ENCODE results near the gene PTPRH.

Gene PTPRH

DNA sequence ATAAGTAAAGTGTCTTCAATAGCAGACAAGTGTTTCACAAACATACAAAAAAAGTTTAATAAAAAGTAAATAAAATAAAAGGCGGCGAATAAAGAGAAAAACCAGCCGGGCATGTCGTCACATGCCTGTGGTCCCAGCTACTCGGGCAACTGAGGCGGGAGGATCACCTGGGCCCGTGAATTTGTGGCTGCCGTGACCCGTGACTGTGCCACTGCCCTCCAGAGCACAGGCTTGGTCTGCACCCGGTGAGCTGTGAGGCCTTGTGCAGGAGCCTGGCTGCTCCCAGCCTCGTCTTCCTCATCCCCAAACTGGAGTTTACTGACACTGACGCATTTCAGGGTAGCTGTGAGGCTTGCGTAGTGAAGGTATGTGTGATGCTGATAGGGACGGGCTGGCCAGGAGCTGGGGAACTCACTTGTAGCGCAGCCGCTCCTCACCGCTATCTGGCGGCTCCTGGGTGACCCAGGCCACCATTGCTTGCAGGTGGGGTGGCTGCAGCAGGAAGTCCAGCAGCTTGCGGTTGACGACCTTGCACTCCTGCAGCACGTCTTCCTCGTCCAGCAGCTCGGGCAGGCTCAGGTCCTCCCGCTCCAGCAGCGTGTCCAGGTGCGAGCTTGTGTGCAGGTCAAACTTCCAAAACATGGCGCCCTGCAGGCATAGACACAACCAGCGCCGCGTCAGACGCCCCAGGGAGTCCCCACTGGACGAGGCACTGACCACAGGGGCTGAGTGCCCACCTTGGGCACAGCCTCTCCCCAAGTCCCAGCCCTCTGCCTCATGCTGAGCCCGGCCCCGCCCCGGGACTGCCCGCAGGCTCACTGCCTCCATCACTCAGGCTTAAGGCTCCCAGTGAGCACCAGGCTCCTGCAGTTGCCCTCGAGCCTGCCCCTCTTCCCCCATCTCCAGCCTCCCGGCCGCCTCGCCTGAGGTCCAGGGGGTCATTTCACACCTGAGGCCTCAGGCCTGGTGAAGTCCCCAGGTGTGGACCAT lies 37.5 kb upstream of the PTPRH start:
- no peak for DNase-seq (ENCODE audit: low spot score)

DNA sequence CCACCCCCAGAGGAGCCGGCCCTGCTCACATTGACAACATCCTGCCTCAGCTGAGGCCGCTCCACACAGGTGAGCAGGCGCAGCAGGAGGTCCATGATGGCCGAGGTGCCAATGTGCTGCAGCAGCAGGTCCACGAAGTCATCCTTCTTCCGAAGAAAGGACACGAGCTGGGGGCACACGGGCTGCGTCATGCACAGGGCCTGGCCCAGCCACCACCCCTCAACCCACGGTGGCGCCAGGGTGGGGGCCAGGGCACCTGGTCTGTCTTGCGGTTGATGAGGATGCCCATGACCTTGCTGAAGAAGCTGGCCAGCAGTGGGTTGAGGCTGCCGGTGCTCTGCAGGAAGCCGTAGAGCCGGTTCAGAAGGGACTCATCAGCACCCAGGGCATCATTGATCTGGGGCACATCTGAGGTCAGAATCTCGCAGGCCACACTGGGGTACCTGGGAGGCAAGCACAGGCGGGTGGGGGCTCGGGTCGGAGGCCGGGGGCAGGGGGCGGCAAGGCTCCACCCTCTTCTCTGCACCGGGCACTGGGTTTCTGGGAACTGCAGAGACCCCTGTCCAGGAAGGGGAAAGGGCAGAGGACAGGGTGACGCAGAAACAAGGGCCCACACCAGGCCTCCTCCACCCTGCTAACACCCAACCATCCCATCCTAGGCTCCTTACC lies 36.1 kb upstream of the PTPRH start:
- DNase-seq (ENCODE audit: low spot score) = no peak

DNA sequence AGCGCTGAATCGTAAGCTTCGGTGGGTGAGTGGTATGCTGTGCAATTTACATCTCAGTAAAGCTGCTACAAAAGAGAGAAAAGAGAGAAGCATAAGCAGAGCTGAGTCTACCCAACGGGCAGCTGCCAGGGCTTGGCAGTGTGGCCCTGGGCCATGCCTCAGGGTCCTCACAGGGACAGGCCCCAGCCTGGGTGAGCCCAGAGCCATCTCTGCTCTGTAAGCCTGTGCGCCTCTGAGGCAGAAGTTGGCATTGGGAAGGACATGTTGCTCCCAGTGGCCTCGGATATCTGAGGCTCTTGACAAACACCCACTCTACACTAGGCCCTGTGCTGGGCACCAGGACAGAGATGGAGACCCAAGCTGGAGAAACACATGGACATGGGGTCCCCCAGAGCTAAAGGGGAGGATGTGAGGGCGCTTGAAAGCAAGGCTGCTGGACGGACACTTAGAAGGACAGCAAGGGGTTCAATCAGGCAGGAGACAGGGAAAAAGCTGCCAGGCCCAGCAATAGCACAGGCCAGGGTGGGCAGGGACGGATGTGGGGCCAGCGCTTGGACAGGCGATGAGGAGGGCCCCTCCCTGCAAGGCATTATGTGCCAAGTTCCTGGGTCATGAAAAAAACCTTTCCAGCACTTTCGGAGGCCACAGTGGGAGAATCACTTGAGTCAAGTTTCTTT lies 34.8 kb upstream of the PTPRH start:
- DNase-seq (ENCODE audit: low spot score) = no peak

DNA sequence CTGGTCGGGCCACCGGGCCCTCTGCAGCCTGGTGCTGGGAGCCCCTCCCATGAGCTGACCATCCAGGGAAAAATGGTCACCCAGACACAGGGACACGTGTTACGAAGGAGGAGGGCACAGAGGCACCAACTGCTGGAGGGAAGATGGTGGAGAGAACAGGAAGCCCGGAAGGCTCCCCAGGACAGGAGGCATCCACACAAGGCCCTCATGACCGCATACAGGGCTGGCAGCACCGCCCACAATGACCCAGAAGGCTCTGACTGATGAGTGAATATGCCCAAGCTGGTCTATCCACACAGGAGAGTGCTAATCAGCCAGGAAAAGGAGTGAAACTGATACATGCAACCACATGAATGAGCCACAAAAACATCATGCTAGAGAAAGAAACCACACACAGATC lies 33.2 kb upstream of the PTPRH start:
- DNase-seq (ENCODE audit: low spot score) = no peak

DNA sequence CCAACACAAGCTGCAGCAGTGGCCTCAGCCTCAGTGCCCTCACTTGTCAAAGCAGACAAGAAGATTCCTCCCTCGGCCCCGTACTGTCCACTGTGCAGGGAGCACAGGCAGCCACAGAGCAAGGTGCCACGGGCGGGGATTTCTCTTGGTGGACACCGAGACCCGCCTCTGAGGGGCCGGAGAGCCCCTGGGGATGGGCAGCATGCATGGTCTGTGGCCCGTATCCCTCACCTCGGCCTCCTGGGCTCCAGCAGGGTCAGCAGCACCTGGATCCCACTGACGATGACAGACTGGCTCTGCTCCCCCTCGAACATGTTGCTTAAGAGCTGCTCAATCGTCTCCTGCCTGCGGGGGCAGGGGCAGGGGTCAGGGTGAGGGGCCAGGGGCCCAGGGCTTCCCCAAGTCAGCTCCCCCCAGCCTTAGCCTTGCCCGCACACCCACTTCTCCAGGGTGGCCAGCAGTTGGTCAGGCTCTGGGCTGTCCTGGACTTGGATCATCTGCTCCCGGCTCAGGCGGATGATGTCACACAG lies 32.7 kb upstream of the PTPRH start:
- DNase-seq (ENCODE audit: low spot score) = no peak

DNA sequence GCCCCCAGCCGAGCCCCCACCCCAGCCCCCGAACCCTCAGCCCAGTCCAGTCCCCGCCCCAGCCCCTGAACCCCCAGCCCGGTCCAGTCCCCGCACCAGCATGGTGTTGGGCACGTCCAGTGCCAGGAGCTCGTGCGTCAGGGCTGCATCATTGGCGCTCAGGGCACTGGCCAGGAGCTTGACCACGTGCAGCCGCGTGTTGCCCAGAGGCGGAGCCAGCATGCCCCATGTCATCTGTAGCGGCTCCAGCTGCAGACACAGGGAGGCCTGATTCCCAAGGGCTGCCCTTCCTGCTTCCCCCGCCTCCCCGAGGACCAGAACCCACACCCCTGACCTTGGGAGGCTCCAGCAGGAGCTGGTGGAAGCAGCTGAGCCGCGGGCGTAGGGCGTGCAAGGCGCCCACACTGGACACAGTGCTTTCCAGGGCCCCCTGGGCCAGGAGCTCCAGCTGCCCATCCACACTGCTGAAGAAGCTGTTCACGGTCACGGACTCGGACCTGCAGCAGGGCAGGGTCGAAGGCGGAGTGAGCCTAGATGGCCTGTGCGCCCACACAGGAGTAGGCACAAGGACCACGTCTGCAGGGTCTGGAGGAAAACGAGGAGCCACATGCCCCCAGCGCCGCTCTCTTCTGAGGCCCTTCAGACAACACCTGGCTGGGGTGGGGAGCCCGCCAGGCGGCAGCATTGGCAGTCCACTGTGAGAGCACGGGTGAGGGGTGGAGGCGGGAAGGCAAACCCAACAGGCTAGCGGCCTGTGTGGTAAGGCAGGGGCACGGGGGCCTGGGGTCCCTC lies 32.0 kb upstream of the PTPRH start:
- no peak for DNase-seq (ENCODE audit: low spot score)

DNA sequence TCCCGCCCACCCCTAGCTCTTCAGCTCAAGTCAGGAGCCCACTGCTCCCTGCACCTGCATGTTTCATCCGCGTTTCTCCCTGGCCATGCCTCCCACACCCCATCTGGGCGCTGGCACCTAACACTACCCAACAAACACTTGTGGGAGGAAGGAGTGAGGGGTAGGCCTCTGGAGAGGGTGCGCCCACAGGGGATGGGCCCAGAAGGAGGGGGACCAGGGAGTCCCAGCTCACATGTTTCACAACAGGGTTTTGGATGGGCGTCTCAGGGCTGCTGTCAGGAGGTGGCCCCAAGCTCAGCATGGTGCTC lies 31.4 kb upstream of the PTPRH start:
- DNase-seq (ENCODE audit: low spot score) = no peak

DNA sequence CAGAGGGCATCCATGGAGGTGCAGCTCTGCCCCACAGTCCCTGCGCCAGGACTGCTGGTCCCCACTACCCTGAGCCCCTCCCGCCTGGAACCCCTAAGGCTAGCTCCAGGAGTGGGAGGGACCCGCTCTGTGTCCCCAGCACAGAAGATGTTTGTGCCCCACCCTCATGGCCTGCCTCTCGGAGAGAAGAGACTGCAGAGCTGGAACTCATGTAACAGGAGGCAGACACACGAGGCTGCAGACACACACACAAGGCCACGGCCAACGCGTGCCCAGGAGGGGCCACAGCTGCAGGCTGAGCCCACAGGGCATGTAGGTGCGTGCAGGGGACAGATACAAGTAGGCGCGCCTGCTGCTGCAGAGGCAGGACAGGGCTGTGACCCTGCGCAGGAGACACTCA lies 29.7 kb upstream of the PTPRH start:
- no peak for DNase-seq (ENCODE audit: low spot score)

DNA sequence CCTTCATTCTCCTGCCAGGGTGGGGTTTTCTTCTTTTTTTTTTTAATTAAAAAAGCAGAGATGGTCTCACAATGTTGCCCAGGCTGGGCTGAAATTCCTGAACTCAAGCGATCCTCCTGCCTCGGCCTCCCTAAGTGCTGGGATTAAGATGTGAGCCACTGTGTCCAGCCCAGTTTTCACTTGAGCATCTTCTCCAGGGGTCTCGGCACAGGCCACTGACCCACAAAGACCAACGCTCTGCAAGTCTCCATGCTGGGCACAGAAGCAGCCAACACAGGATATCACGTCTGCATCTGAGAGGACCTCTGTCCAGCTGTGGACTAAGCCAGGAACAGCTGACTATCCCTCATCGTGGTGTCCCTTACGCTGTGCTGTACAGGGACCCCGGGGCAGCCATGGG lies 28.7 kb upstream of the PTPRH start:
- DNase-seq (ENCODE audit: low spot score) = no peak

DNA sequence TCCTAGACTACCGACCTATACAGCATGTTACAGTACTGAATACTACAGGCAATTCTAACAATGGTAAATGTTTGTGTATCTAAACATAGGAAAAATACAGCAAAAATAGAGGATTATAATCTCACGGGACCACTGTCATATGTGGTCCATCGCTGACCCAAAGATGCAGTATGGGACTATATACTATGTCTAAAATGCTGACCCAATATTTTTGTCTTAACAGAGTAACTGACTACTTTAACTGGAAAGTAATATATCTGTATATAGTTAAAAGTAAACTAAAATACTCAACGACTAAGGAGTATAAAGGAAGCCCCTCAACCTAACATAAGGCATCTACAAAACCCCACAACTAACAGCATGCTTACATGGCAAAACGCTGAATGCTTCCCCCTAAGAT lies 23.7 kb upstream of the PTPRH start:
- no peak for DNase-seq (ENCODE audit: low spot score)

DNA sequence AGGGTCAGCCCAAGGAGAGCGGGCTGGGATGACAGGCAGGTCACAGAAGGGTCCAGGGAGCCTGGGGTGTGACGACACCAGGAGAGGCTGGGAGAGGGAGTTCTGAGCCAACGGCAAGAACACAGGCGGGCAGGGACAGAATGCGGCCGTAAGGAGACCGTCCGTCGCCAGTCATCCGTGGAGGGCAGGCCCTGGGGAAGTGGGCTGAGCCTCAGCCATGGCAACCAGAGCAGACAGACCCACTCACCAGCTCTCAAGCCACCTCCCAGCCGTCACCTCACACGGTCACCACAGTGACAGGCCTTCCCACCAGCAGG lies 22.9 kb upstream of the PTPRH start:
- no peak for DNase-seq (ENCODE audit: low spot score)

DNA sequence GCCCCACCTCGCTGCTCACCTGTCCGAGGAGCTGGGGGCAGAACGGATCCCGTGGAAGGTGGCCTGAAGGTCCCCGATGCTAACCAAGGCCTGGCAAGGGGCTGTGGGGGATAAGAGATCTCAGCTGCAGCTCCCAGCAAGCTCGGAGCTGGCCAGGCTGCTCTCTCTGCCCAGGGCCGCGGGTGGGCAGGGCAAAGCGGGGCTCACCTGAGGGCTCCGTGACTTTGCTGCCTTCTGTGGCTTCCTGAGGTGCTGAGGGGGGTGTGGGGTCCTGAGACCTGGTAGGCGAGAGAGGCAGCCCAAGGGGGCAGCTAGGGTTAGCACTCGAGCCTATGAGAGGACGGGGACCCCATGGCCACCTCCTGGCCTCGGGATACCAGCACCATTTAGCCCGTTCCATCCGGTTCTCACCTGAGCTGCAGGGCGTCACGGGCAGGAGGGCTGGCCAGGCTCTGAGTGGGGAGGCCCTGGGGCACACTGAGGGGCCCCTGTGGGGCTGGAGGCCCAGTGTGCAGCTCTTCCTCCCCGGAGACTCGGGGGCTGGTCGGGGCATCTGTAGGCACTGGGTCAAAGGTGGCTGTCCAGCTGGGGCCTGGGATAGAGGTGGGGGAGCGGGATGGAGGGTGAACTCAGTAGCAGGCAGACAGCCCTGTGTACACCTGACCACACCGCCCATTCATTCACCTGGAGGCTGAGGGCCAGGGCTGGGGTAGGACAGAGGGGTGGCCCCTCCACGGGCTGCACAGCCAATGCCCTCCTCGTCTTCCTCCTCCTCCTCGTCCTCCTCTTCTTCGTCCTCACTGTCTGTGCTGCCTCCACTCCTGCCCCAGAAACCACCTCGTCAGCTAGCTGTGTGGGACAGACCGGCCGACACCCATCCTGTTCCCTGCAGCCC lies 22.3 kb upstream of the PTPRH start:
- DNase-seq (ENCODE audit: low spot score) = no peak

DNA sequence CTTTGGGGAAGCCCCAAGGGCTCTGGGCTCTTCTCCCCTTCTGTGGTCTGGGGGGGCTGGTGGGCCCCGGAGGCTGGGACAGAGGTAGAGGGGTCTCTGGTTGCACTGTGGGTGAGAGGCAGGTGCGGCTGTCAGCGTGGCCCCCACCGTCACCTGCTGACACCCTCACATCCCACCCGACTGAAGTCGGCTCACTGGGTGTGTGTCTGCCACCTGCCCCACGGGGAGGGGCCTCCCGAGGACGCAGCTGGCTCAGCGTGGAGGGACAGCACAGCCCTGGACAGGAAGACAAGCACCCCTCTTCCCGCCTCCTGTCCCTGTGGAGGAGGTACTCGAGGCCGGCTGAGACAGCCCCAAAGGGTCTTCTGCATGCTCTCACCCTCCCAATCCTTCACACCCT lies 21.5 kb upstream of the PTPRH start:
- no peak for DNase-seq (ENCODE audit: low spot score)

DNA sequence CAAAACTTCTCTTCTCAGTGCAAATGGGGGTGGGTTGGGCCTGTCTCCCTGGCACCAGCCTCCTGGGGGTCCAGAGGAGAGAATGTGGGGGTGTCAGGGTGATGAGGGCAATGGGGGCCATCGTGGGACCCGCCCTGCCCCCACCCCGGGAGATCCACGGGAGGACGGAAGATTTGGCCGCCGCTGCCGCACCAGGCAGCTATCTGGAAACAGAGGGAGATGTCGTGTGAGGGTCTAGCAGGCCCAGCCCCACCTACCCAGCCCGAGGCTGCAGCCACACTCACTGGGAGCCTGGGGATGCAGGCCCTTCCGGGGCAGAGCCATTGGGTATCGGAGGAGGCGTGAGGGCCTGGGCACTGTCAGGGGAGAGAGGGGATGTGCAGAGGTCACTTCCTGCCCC lies 21.0 kb upstream of the PTPRH start:
- no peak for DNase-seq (ENCODE audit: low spot score)

DNA sequence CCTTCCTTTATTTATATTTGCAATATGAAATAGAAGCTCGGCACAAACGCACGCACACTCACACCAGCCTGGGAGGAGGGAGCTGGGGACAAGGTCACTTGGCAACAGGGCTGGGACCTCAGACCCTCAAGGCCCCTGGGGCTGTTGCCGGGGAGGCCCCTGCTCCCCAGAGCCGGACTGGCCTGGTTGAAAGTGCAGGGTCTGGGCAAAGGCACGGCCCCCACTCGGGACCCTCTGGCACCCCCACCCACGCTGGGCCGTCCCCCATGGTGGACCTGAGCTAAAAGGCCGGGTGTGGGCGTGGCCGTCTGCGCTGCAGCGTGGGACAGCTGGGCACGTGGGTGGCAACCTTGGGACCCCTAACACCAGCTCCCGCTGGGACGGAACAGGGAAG lies 20.5 kb upstream of the PTPRH start:
- DNase-seq (ENCODE audit: low spot score) = no peak

DNA sequence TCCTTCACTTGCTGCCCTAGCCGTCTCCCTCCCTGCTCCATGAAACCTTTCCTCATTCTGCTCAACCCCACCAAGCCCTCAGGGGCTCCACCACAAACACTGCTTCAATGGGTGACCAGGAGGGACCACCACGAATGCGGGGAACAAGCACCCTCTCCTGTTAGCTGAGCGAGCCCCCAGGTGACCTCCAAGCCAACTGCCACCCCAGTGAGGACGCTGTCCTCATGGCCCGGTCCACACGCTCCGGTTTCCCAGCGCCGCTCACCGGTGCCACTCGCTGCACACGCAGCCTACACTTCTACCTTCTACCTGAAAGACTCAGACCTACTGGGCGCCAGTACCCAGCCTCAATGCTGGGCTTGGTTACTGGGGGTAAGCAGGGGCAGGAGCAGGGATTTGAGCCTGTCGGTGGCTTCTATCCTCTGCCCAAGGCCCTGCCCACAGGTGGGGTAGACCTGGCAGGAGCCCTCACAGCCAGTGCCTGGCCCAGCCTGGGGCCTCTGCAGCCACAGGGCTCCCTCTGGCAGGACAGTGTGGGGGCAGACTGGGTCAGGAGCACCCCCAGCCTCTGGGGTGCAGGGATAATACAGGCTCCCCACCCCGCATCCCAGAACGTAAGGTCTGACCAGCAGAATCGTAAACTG lies 20.0 kb upstream of the PTPRH start:
- no peak for DNase-seq (ENCODE audit: low spot score)

DNA sequence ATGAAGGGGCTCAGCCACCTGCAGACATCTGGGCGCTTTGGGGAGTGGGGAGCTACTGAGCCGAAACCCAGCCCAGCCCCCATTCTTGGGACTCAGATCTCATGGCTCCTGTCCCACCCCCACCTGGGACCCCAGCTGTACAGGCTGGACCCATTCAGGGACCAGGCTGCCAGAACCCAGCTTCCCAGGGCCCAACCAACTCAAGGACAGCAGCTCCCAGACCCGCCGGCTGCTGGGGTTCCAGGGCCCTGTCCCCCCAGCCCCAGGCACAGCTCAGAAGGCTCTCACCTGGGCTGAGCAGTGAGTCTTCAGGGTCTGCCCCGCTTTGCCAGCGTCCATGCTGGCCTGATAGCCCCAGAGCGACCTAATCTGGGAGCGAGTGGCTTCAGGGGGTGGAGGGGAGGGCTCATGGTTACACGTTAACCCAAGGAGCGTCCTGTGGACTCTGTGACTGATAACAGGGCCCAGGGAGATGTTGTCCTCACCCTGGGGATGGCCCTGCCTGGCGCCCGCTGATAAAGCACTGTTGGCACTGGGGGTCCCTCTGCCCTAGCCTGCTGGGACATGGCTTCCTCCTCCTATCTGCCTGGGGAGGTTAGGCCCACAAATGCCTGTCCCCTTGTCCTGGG lies 19.2 kb upstream of the PTPRH start, which contains the start of gene TMEM86B:
Gene TMEM86B, minus strand, starts transcription at position 361 of the 629 bp plus-strand sequence. Its CDS starts 22 bp downstream, at position 339.
- DNase-seq (ENCODE audit: low spot score) = no peak

DNA sequence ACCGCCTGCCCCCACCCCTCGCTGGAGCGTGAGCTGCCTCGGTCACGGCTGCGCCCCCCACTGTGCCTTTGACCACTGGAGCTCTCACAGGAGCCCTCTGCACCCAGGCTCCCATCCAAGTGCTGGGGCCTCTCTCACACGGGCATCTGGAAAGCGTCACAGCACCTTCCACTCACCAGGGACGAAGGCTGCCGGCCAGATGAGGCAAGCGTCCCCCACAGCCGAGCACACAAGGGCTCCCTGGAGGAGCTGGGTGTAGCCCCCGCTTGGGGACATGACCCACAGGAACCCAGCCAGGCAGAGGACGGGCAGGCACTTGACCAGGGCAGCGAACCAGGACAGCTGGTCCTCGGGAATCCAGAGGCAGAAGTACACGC lies 18.7 kb upstream of the PTPRH start:
- DNase-seq (ENCODE audit: low spot score) = no peak

DNA sequence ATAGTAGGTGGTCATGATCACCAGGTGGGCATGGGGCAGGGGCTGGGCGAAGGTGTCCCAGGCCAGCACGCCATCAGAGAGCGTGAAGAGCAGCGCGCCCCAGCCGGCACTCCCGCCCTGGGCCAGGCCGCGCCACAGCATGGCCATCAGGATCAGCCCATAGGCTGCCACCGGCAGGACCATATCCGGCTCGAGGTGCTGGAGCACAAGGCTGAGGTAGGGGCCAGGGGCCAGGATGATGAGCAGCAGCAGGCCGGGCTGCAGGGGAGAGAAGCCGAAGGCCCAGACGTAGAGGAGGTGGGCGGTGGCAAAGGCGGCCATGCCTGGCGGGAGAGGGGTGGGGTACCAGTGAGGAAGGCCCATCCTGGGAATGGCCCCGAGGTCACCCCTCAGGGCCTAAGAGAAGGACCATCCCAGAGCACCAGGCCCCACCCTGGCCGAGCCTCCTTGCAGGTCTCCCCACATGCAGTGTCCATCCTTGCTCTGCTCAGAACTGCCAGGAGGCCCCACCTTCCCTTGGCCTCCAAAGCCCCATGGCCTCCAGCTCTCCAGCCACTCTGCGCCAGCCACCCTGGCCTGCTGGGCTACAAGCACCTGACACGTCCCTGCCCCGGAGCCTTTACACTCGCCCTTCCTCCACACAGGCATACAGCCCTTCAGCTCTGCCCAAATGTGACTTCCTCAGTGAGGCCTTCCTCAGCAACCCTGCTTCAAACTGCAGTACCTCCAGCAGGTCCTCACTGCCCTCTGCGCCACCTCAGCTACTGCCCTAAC lies 18.1 kb upstream of the PTPRH start:
- DNase-seq (ENCODE audit: low spot score) = no peak

Measured in AG20443 (cell line).